C4-2B (cell line): ENCODE results near the gene CAMK1D.

ENCODE experiments used
- CTCF ChIP-seq: fragments of 450-650 bp; conservative IDR thresholded peaks from 2 replicates; pipeline ENCODE4 v1.5.1; 2017; ENCODE audit warnings: mild to moderate bottlenecking
- ZFX ChIP-seq: fragments of 450-650 bp; IDR thresholded peaks from 2 replicates; pipeline ENCODE4 v1.6.1; 2017

DNA sequence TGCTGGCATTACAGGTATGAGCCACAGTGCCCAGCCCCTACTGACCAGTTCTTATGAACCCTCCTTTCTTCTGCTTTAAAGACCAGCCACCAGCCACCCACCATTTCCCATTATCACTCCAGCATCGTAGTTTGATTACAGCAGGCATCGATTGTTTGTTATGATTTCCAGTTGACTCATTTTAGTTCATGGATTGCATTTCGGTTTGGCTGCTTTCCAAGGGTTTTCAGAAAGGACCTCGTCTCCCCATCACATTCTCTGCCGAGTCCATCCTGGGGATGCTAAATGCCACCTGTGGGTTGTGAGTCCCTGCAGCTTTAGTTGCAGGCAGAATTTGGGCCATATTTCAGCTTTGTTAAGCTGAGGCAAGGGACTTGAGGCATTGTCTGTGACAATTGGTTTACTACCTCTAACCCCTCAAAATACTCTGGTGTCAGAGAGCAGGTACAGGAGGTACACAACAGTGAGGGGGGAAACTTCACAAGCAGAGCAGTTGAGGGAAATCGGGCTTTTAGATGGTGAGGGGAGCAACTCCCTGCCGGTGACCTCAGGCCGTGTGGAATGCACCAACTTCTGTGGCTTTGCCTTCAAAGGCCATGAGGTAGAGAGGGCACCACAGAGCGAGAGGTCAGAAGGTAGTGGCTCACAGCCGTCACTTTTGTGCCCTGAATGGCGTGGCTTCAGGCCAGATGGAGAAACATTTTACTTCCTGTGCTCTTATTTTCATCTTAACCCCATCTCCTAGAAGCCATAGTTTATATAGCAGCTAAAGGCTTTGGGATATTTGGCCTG is 448.3 kb downstream of the CAMK1D start:
- no peak for TF ChIP-seq CTCF
- TF ChIP-seq ZFX = no peak
